Measurements from ENCODE around the gene IQSEC3.

The IQSEC3 gene

GRCh38 chr12:103169-103981 lies 36.8 kb downstream of the IQSEC3 start:
- H3K9me3 ChIP-seq (ENCODE audit: control insufficient read depth, low read length) = no peaks in the 10 kb centered on the region
- peaks cover 9% of the 10 kb centered on the region for H3K4me1 ChIP-seq (ENCODE audit: control insufficient read depth, insufficient read depth, low read length, poor library complexity, severe bottlenecking)
- H3K27ac ChIP-seq (ENCODE audit: low read depth, low read length, severe bottlenecking) = no peak overlapping the region
- WGBS, 2 experiments (ENCODE audit: insufficient coverage in 2 of 2) = 65 to 91% methylated on average over 3 to 6 of the region's 19 CpGs
- no peak overlapping the region for H3K4me3 ChIP-seq (ENCODE audit: extremely low read depth, insufficient read depth, low read length, poor library complexity, severe bottlenecking)
- no peaks in the 10 kb centered on the region for H3K36me3 ChIP-seq (ENCODE audit: control insufficient read depth, insufficient read depth, low read length)

GRCh38 chr12:104551-105081 lies 38.0 kb downstream of the IQSEC3 start:
- no peaks in the 10 kb centered on the region for H3K4me1 ChIP-seq (ENCODE audit: control insufficient read depth, insufficient read depth, low read length, poor library complexity, severe bottlenecking)
- H3K4me3 ChIP-seq (ENCODE audit: extremely low read depth, insufficient read depth, low read length, poor library complexity, severe bottlenecking) = no peak overlapping the region
- H3K27ac ChIP-seq (ENCODE audit: low read depth, low read length, severe bottlenecking) = no peak overlapping the region
- H3K9me3 ChIP-seq (ENCODE audit: control insufficient read depth, low read length) = no peaks in the 10 kb centered on the region
- H3K36me3 ChIP-seq (ENCODE audit: control insufficient read depth, insufficient read depth, low read length) = no peaks in the 10 kb centered on the region
- WGBS, 2 experiments (ENCODE audit: insufficient coverage in 2 of 2) = 92 to 95% methylated on average over 40 of the region's 40 CpGs

DNA sequence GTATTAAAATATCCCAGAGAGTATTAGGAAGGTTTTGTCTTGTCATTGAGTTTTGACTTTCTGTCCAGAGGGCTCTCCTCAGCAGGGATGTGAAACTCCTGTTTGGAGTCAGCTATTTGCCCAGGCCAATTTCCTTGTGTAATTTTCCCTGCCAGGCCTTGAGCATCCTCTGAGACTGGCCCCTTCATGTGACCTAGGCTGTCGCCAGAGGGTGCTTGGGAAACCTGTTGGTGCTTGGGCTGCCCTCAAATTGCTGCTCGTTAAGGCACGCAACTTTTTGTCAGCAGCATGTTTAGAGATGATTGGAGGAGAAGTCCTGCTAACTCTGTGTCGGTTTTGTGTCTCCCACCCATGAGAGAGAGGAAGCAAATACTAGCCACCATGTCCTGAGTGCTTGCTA lies 39.1 kb downstream of the IQSEC3 start:
- Histone ChIP-seq H3K4me1 (ENCODE audit: control insufficient read depth, insufficient read depth, low read length, poor library complexity, severe bottlenecking) (no peaks in the 10 kb centered on the region), H3K9me3 (ENCODE audit: control insufficient read depth, low read length) (no peaks in the 10 kb centered on the region), H3K4me3 (ENCODE audit: extremely low read depth, insufficient read depth, low read length, poor library complexity, severe bottlenecking) (no peak overlapping the region), H3K27ac (ENCODE audit: low read depth, low read length, severe bottlenecking) (no peak overlapping the region), H3K36me3 (ENCODE audit: control insufficient read depth, insufficient read depth, low read length) (no peaks in the 10 kb centered on the region)
- 73 to 83% methylated on average over 1 to 4 of the region's 4 CpGs for WGBS, 2 experiments (ENCODE audit: insufficient coverage in 2 of 2)

DNA sequence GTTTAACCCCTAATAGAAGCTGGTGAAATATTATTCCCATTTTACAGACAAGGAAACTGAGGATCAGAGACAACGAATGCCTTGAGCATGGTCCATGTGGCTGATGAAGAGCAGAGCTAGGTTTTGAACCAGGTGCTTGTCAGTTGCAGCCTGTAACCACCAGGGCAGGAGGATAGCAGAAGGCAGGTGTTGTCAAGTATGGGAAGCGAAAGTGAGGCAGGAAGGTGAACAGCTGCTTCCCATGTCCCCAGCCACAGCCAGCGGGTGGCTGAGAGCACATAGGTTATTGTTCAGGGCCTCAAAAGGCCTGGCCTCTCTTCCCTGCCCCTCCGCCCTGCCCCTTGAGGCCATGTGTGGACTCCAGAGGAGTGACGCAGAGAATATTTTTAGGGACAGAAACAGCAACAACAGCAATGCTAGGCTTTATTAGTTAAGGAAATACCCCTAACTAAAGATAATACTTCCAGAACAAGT lies 39.6 kb downstream of the IQSEC3 start:
- no peak overlapping the region for H3K4me3 ChIP-seq (ENCODE audit: extremely low read depth, insufficient read depth, low read length, poor library complexity, severe bottlenecking)
- WGBS, 2 experiments (ENCODE audit: insufficient coverage in 2 of 2) = 77 to 85% methylated on average over 3 to 4 of the region's 5 CpGs
- no peak overlapping the region for H3K27ac ChIP-seq (ENCODE audit: low read depth, low read length, severe bottlenecking)
- H3K4me1 ChIP-seq (ENCODE audit: control insufficient read depth, insufficient read depth, low read length, poor library complexity, severe bottlenecking) = no peaks in the 10 kb centered on the region
- H3K36me3 ChIP-seq (ENCODE audit: control insufficient read depth, insufficient read depth, low read length) = no peaks in the 10 kb centered on the region
- no peaks in the 10 kb centered on the region for H3K9me3 ChIP-seq (ENCODE audit: control insufficient read depth, low read length)

DNA sequence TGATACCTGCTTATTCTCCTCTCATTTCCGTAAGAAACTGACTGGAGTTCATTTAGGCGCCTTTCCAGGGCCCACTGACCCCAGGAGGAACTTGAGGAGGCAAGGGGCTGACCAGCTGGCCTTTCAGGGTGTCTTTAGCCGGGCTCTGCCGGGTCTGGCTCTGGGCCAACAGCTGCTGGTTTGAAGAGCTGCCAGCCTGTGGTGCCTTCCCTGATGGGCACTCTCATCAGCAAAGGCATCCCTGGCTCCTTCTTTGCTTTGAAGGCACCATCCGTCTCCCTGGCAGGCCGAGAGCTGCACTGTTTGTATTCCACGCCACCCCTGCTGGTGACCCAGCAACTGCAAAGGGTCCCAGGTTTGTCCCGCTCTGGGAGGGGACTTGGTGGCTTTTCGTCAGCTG lies 42.0 kb downstream of the IQSEC3 start:
- Histone ChIP-seq H3K4me1 (ENCODE audit: control insufficient read depth, insufficient read depth, low read length, poor library complexity, severe bottlenecking) (no peaks in the 10 kb centered on the region), H3K27ac (ENCODE audit: low read depth, low read length, severe bottlenecking) (no peak overlapping the region), H3K9me3 (ENCODE audit: control insufficient read depth, low read length) (no peaks in the 10 kb centered on the region), H3K36me3 (ENCODE audit: control insufficient read depth, insufficient read depth, low read length) (no peaks in the 10 kb centered on the region), H3K4me3 (ENCODE audit: extremely low read depth, insufficient read depth, low read length, poor library complexity, severe bottlenecking) (no peak overlapping the region)
- WGBS, 2 experiments (ENCODE audit: insufficient coverage in 2 of 2) = 90 to 97% methylated on average over 7 to 9 of the region's 9 CpGs

DNA sequence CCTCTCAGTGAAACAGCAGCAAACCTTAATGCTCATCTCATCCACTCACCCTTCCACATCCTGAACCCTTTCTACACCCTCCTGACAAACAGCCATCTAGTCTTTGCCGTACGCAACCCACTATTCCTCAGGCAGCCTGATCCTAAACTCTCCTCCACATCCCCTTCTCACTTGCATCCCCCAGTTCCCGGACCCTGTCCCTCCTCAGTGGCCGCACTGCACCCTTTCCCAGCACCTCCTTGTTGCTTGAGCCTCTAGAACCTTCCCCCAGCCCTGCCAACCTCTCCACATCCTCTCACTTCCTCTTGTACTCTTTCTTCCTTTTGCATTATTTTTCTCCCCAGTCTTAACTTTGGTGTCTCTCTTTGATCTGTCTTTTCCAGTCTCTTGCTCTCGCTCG lies 42.9 kb downstream of the IQSEC3 start:
- Histone ChIP-seq H3K9me3 (ENCODE audit: control insufficient read depth, low read length) (no peaks in the 10 kb centered on the region), H3K4me1 (ENCODE audit: control insufficient read depth, insufficient read depth, low read length, poor library complexity, severe bottlenecking) (no peaks in the 10 kb centered on the region), H3K27ac (ENCODE audit: low read depth, low read length, severe bottlenecking) (no peak overlapping the region), H3K36me3 (ENCODE audit: control insufficient read depth, insufficient read depth, low read length) (no peaks in the 10 kb centered on the region), H3K4me3 (ENCODE audit: extremely low read depth, insufficient read depth, low read length, poor library complexity, severe bottlenecking) (no peak overlapping the region)
- 83 to 87% methylated on average over 6 of the region's 6 CpGs for WGBS, 2 experiments (ENCODE audit: insufficient coverage in 2 of 2)

DNA sequence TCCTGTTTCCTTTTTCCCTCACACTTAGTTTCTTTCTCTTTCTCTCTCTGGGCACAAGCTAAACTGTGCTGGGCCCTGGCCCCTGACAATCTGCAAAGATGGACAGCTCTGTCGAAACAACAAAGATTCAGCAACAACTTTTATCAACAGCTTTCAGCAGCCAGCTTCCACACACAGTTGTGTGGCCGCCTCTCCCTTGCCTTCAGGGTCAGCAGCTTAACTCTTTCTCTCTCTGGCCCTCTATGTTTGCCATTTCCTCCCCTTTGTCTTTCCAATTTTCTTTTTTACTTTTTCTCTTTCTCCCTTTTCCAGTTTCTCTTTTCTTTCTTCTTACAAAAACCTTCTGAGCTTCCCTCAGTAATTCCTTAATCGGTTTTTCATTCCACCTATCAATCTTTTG lies 43.3 kb downstream of the IQSEC3 start:
- Histone ChIP-seq H3K4me3 (ENCODE audit: extremely low read depth, insufficient read depth, low read length, poor library complexity, severe bottlenecking) (no peak overlapping the region), H3K27ac (ENCODE audit: low read depth, low read length, severe bottlenecking) (no peak overlapping the region)
- WGBS, 2 experiments (ENCODE audit: insufficient coverage in 2 of 2) = 38 to 45% methylated on average over 3 of the region's 3 CpGs

DNA sequence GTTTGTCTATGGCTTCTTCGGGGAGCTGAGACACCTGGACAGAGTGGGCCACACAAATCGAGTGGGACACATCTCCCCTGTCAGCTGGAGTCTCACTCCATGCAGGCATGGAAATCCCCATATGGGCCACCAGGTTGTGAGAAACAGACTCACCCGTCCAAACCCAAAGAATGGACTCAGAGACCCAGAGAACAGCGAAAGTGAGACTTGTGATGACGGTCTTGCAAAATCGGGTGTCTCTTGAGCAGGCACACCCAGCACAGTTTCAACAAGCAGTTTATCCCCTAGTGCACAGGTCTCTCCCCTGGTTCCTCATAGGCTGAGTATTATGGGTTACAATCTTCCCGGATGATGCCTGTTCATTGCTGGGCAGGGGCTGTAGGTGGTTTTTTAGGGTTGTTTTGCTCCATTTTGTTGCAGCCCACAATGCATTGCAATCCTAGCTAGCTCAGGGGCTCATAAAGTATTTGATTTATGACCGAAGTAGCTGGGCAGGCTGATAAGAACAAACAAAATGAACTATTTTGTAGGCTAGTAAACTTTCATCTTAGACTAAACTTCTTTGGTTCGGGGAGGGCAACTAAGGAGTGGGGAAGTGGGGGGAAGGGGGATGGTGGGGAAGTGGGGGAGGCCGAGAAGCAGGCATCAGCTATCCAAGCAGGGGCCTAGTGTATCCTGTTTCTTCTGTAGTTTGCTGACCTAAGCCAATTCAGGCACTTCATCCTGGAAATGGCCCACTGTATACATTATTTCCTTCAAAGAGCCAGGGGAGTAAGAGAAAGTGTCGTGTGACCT lies 45.3 kb downstream of the IQSEC3 start:
- Histone ChIP-seq H3K27ac (ENCODE audit: low read depth, low read length, severe bottlenecking) (no peak overlapping the region), H3K36me3 (ENCODE audit: control insufficient read depth, insufficient read depth, low read length) (no peaks in the 10 kb centered on the region), H3K4me1 (ENCODE audit: control insufficient read depth, insufficient read depth, low read length, poor library complexity, severe bottlenecking) (no peaks in the 10 kb centered on the region), H3K9me3 (ENCODE audit: control insufficient read depth, low read length) (no peaks in the 10 kb centered on the region), H3K4me3 (ENCODE audit: extremely low read depth, insufficient read depth, low read length, poor library complexity, severe bottlenecking) (no peak overlapping the region)
- WGBS, 2 experiments (ENCODE audit: insufficient coverage in 2 of 2) = 92 to 93% methylated on average over 4 to 6 of the region's 11 CpGs

More for the DNA sequence above, 43.3 kb downstream of the IQSEC3 start:
- no peaks in the 10 kb centered on the region for H3K4me1 ChIP-seq (ENCODE audit: control insufficient read depth, insufficient read depth, low read length, poor library complexity, severe bottlenecking)
- no peaks in the 10 kb centered on the region for H3K9me3 ChIP-seq (ENCODE audit: control insufficient read depth, low read length)
- H3K36me3 ChIP-seq (ENCODE audit: control insufficient read depth, insufficient read depth, low read length) = no peaks in the 10 kb centered on the region

DNA sequence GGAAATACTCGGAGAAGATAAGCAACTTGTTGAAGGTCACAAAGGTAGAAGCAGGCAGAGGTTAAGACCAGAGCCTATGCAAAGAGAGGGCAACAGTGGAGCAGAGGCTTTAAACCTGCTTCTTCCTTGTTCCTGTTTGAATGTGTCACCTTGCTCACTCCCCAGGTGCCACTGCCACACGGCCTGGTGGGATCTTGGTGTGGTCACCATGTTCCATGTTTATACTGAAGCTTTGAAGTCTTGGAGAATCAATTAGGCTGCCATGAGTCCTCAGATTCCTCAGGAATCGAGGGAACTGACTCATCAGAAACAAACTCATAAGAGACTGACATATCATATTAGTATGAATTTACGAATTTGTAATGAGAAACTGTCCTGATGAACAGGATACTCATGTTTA lies 46.8 kb downstream of the IQSEC3 start:
- no peak overlapping the region for H3K4me3 ChIP-seq (ENCODE audit: extremely low read depth, insufficient read depth, low read length, poor library complexity, severe bottlenecking)
- 89 to 93% methylated on average over 1 to 2 of the region's 4 CpGs for WGBS, 2 experiments (ENCODE audit: insufficient coverage in 2 of 2)
- H3K27ac ChIP-seq (ENCODE audit: low read depth, low read length, severe bottlenecking) = no peak overlapping the region
- H3K36me3 ChIP-seq (ENCODE audit: control insufficient read depth, insufficient read depth, low read length) = no peaks in the 10 kb centered on the region
- H3K4me1 ChIP-seq (ENCODE audit: control insufficient read depth, insufficient read depth, low read length, poor library complexity, severe bottlenecking) = no peaks in the 10 kb centered on the region
- no peaks in the 10 kb centered on the region for H3K9me3 ChIP-seq (ENCODE audit: control insufficient read depth, low read length)

DNA sequence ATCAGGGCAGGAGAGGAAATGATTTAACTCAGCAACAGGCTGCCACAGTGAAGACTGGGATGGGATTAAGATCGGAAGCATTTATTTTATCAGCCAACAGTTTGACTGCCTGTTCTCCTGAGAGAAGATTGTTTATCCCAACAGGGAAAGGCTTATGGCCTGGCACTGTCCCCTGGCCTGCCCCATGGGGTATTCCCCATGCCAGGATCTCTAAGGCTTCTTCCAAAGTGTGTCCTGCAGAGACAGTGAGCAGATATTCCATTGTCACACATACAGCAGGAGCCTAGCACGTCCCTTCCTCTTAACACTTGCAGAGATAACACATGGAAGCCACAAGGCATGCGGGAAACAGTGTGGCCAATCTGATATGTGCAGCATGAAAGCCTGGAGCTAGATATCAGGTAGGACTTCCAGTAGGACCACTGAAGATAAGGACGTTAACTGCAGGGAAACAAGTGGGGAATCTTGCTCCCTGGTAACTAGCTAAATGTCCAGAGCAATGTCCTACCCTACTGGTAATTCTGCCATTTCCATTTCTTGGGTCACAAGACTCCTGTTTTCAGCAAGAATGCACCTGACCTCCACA lies 48.2 kb downstream of the IQSEC3 start:
- no peaks in the 10 kb centered on the region for H3K4me1 ChIP-seq (ENCODE audit: control insufficient read depth, insufficient read depth, low read length, poor library complexity, severe bottlenecking)
- WGBS, 2 experiments (ENCODE audit: insufficient coverage in 2 of 2) = 63 to 66% methylated on average over 4 of the region's 4 CpGs
- H3K27ac ChIP-seq (ENCODE audit: low read depth, low read length, severe bottlenecking) = no peak overlapping the region
- no peak overlapping the region for H3K4me3 ChIP-seq (ENCODE audit: extremely low read depth, insufficient read depth, low read length, poor library complexity, severe bottlenecking)
- no peaks in the 10 kb centered on the region for H3K36me3 ChIP-seq (ENCODE audit: control insufficient read depth, insufficient read depth, low read length)
- no peaks in the 10 kb centered on the region for H3K9me3 ChIP-seq (ENCODE audit: control insufficient read depth, low read length)

All from mesodermal cell (in vitro differentiated cells).